B cell (primary cell): ENCODE results near the gene NYAP2.

Experiments used
- CTCF ChIP-seq: fragments of 200-600 bp; IDR thresholded peaks from one replicate; pipeline ENCODE4 v1.8.0; 2022; ENCODE audit warnings: antibody characterized with exemption, mild to moderate bottlenecking
- EZH2 ChIP-seq: IDR thresholded peaks from 2 replicates; pipeline ENCODE4 v1.6.1; 2012; ENCODE audit warnings: borderline replicate concordance, low read depth, mild to moderate bottlenecking, moderate library complexity, low read length; ENCODE audit not compliant: insufficient read depth, poor library complexity, severe bottlenecking

GRCh38 chr2:225573603-225574002, 174.1 kb downstream of the NYAP2 start:
- no peak for TF ChIP-seq CTCF
- no peak for TF ChIP-seq EZH2
